Stimulated activated CD8-positive, alpha-beta memory T cell treated with anti-CD3 and anti-CD28 coated beads, Interleukin-7, amount 100 ng/mL, for 48 hours (primary cell): Measurements from ENCODE around the gene MSMP.

Source experiments
- DNase-seq, 2 donors: peaks; one replicate each; pipeline ENCODE4 v3.0.0-alpha.2; 2020; ENCODE audit warnings: low read depth in 1 of 2; ENCODE audit errors: extremely low read depth in 1 of 2

MSMP gene

GRCh38 chr9:35754264-35754663 is at the start of gene MSMP:
MSMP (minus strand) TSS chr9:35754276; CDS start chr9:35754129, 147 bp downstream.
- no peak for DNase-seq

GRCh38 chr9:35801328-35802128 is 47.5 kb upstream of the MSMP start:
- no peak for DNase-seq

GRCh38 chr9:35800530-35800929 is 46.5 kb upstream of the MSMP start:
- DNase-seq: no peak

- DNase-seq: peak in 1 of 2 donors; percentile 52
Measured at GRCh38 chr9:35798658-35799374, 44.7 kb upstream of the MSMP start.

- no peak for DNase-seq
Measured at GRCh38 chr9:35797311-35798109, 43.4 kb upstream of the MSMP start.

- no peak for DNase-seq
Measured at GRCh38 chr9:35795695-35796094, 41.6 kb upstream of the MSMP start.

GRCh38 chr9:35793461-35793860 is 39.4 kb upstream of the MSMP start:
- DNase-seq: no peak

GRCh38 chr9:35792826-35793225 is 38.8 kb upstream of the MSMP start:
- no peak for DNase-seq

GRCh38 chr9:35792024-35792813 is 38.1 kb upstream of the MSMP start:
- no peak for DNase-seq

- DNase-seq: no peak
Measured at GRCh38 chr9:35791297-35791921, 37.3 kb upstream of the MSMP start, which contains the start of gene NPR2. NPR2 (plus strand) TSS chr9:35791591; CDS start chr9:35792409, 818 bp downstream.

GRCh38 chr9:35790385-35791296 is 36.6 kb upstream of the MSMP start:
- DNase-seq: peak in 1 of 2 donors; percentile 23

GRCh38 chr9:35790025-35790384 is 35.9 kb upstream of the MSMP start:
- no peak for DNase-seq

- DNase-seq: no peak
Measured at GRCh38 chr9:35789541-35789940, 35.5 kb upstream of the MSMP start.

GRCh38 chr9:35783418-35783817 is 29.3 kb upstream of the MSMP start:
- no peak for DNase-seq

- DNase-seq: no peak
Measured at GRCh38 chr9:35781066-35781465, 27.0 kb upstream of the MSMP start.

GRCh38 chr9:35778496-35778895 is 24.4 kb upstream of the MSMP start:
- no peak for DNase-seq

GRCh38 chr9:35776018-35776417 is 21.9 kb upstream of the MSMP start:
- DNase-seq: no peak

GRCh38 chr9:35774907-35775635 is 21.0 kb upstream of the MSMP start:
- DNase-seq: no peak
